Non-pigmented ciliary epithelial cell (primary cell): Measurements from ENCODE around the gene CCDC24.

Source experiments
- DNase-seq: peaks from one replicate; pipeline ENCODE4 v3.0.0-alpha.2; 2010; ENCODE audit warnings: low read depth

Gene CCDC24

GRCh38 chr1:44027320-44027719 is 35.9 kb downstream of the CCDC24 start:
- DNase-seq, result no peak

- DNase-seq, result no peak
Observed at GRCh38 chr1:44029260-44029910, 38.0 kb downstream of the CCDC24 start.

- no peak for DNase-seq
Observed at GRCh38 chr1:44029911-44030604, 38.7 kb downstream of the CCDC24 start.

- no peak for DNase-seq
Observed at GRCh38 chr1:44030605-44031251, 39.3 kb downstream of the CCDC24 start.

GRCh38 chr1:44031252-44032169 is 40.1 kb downstream of the CCDC24 start, which contains the start of gene SLC6A9:
Gene SLC6A9, minus strand, starts transcription at chr1:44031462. Its CDS starts 7,185 bp downstream, at chr1:44024277.
- no peak for DNase-seq

- no peak for DNase-seq
Observed at GRCh38 chr1:44032170-44032790, 40.9 kb downstream of the CCDC24 start.

- no peak for DNase-seq
Observed at GRCh38 chr1:44033041-44033575, 41.7 kb downstream of the CCDC24 start.

GRCh38 chr1:44033756-44034155 is 42.4 kb downstream of the CCDC24 start:
- DNase-seq, result no peak

GRCh38 chr1:44034423-44034822 is 43.0 kb downstream of the CCDC24 start:
- no peak for DNase-seq

GRCh38 chr1:44034976-44035716 is 43.7 kb downstream of the CCDC24 start:
- DNase-seq, result no peak

- no peak for DNase-seq
Observed at GRCh38 chr1:44035726-44036408, 44.5 kb downstream of the CCDC24 start.

- DNase-seq, result no peak
Observed at GRCh38 chr1:44036409-44037139, 45.2 kb downstream of the CCDC24 start.

- no peak for DNase-seq
Observed at GRCh38 chr1:44037154-44037553, 45.8 kb downstream of the CCDC24 start.

- DNase-seq, result no peak
Observed at GRCh38 chr1:44038876-44039657, 47.7 kb downstream of the CCDC24 start.

GRCh38 chr1:44040418-44040817 is 49.0 kb downstream of the CCDC24 start:
- no peak for DNase-seq

- no peak for DNase-seq
Observed at GRCh38 chr1:44040846-44041245, 49.4 kb downstream of the CCDC24 start.

- DNase-seq, result no peak
Observed at GRCh38 chr1:44043176-44044070, 52.0 kb downstream of the CCDC24 start.
